ENCODE data around the gene ITPKC.

GRCh38 chr19:40718774-40719391 is 2.0 kb downstream of the ITPKC start:
- no peak for TF ChIP-seq CTCF (IDR thresholded peaks at IDR 0.05; ENCODE audit: insufficient read depth, low read depth, low read length)
- TF ChIP-seq EZH2 (IDR thresholded peaks at IDR 0.05; ENCODE audit: insufficient read depth, low read length), result no peak

Data from astrocyte (in vitro differentiated cells and primary cell).